T-helper 1 cell (primary cell): Measurements from ENCODE around the gene IL34.

Source experiments
- DNase-seq, 5 donors: peaks; one replicate each; pipeline ENCODE4 v3.0.0-alpha.2; 2012 to 2020

Gene IL34

DNA sequence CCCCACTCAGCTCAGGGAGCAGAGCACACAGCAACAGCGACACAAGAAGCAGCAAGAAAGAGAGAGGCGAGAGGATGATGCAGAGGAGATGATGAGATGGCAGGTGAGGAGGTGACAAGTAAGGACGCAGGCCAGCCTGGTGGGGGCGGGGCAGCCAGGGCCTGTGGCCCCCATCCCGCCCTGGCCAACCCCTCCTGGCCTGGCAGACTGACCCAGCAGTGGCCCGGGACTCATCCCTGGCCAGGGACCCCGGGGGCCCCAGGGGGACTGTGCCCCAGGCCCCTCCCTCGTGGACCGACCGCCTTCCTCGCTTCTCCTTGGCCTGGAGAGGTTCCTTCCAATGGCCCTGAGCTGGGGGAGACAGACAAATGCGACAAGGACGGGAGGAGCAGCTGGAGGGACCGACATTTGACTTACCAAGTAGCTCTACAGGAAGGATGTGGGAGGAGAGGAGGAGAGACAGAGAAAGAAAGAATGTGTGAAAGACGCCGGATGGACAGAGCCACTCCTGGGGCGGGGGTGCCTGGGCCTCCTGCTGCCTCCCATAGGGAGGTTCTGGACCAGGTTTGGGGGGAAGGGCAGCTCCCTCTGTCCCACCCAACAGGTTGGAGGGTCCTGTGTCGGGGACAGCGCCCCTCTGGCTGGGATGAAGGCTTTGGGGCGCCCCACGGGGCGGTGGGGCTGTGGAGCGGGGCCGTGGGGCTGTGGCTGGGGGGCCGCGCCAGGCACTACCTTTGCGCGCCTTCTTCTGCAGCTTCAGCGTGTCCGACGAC lies 32.7 kb downstream of the IL34 start:
- DNase-seq, result no peak

DNA sequence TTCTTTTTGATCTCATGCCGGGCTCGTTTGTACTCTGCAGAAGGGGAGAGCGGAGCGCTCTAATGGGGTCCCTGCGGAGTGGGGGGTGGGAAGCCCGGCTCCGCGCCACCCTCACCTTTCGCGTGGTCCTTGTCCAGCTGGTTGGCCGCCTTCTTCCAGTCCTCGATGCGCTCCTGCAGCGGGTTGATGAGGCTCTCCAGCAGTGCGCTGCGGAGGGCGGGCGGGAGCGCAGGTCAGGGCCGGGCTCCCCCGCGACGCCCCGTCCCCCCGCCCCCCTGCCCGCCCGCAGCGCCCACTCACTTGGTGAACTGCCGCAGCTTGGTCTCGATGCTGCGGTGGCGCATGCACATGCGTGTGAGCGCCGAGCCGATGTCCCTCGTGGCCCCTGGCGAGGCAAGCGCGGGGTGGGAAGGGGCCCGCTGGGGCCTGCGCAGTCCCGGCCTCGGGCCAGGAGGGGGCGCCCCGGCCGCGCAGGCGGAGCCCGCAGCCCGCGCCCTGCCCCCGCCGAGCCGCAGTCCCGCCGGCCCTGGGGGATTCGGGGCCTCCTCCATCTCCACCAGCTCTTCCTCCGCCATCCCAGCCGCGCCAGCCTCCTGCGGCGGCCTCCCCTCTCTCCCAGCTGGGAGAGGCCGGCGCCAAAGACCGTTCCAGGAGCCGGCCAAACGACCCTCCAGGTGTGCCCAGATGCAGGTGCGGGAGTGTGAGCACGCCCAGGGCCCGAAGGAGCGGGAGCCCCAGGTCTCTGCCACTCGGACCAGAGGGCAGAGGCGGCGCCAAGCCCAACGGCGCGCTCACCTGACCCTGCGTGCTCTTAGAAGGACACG lies 33.5 kb downstream of the IL34 start:
- DNase-seq, result no peak

DNA sequence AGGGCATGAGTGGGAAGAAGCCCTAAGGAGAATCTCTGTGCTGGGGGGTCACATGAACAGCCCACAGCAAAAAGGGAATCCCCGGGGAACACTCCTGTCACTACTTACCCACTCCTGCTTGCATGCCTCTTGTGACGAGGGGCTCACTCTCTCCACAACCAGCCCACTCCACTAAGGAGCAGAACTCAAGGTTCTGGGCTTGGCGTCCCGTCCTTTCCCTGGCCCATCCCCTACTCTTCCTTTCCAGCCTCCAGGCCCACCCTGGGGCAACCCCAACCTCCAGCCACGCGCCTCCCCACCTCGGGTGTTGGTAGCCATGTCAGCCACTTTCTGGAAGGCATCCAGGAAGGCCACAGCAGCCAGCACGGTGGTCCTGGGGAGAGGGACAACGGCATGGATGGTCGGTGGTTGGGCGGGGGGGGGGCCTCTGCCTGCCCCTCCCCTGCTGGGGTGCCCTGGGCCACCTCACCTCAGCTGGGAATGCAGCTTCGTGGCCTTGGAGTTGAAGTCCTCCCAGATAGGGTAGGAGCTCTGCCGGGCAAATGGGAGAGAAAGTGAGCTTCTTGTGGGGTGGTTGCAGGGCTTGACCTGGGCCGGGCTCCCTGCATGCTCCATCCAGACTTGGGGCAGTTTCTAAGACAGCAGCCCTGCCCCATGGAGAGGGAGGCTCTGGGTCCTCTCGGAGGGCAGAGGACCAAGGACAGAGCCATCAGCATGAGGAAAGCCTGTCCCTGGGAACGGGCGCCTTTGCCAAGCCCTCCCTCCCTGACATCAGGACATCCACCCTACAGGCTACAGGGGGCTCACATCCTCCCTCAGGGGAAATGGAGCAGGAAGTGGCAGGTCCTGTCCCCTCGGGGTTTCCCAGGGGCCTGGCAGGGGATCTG lies 34.4 kb downstream of the IL34 start:
- DNase-seq, result no peak

DNA sequence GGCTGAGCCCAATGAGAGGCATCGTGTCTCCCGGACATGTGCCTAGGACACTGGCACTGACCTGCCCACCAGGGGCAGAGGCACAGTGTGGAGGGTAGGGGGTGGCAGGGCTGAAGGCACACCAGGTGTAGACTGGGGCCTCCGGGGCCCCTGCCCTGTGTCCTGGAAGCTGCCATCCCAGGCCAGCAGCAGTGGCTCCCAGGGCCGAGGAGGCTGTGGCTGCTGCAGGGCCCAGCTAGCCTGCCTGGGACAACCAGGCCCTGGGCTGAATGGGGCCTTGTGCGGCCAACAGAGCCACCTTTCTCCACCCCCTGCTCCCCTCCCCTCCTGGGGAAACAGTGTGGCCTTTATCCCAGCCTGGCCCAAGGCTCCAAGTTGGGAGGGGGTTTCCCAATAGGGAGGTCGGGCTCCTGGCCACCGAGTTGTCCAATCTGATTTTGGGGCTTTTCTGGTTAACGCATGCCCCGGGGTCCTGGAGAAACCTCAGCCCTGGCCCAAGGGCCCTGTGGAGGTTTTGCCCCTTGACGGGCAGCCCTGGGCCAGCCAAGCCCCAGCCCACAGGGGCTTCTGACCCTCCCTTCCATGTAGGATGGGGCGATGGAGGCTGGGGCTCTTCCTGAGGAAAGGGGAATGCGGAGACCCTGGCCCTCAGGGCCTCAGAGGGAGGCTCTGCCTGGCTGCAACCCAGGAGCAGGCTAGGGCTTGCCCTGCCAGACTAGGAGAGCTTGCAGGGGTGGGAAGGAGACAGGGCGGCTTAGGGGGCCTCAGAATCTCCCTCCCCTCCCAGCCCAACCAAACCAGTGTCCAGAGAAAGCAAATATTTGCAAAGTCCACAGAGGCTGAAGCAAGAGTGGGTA lies 35.3 kb downstream of the IL34 start:
- DNase-seq, result no peak

DNA sequence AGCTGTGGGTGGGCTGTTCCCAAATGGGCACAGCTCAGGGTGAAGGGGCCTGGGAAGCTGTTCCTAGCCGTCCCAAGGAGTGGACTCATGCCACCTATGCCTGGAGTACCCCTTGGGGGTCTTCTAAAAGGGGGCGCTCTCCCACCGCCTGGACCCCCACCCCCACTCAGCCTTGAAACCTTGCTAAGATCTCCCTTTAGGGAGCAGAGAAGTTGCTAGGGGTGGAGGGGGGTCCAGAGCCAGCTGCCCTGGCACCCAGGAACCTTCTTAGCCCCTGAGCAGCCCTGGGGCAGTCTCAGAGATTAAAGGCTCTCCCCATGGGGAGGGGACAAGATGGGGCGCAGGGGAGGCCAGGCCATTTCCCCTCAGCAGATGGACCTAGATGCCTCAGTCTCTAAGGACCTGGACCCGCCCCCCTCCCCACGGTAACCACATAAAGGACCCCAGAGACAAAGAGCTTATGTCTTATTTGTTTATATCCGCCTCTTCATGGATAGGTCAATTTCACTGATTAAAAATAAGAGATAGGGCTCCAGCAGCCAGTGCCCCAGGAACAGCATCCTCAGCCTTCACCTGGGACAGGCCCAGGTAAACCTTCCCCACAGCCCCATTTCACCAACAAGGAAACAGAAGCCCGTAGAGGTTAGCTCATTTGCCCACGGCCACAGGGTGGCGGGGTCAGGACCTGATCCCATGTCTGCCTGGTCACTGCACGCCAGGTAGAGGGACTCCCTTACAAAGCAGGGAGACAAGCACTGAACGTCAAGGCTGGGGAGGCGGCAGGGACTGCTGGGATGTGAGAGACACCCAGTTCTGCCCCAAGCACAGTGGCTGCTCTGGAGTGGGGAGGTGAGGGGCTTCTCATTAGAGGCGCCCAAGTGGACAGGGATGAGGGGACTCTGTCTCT lies 36.1 kb downstream of the IL34 start:
- no peak for DNase-seq

DNA sequence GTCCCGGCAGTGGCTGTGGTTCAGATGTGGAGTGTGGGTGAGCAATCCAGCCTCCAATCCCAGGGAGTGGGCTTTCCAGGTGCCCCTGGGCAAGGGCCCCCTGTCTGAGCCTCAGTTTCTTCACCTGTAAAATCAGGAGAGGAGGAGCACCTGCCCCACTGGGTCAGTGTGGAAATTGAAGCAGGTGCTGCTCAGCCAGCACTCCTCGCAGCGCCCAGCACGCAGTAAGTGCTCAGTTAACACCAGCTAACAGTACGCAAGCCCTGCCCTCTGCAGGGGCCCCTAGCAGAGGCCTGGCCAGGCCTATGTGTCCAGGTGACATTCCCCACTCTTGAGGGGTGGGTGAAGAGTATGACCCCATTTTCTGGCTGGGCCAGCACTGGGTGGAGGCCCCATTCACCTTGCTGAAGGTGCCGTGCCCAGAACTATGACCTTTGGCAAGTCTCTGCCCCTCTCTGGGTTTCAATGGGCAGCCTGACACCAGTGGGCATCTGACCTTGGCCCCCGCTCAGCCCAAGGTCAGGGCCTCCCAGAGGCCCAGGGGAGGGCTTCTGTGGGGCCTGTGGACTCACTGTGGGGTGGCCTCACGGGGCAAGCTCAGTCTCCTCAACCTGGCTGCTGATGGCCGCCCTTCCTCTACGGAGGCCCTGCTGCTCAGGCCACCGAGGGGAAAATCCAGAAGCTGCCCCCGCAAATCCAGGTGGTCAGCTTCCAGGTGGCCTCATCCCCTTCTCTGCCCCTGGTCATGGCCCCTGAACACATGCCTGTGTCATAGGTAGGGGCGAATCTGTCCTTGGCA lies 37.0 kb downstream of the IL34 start:
- DNase-seq, result no peak

DNA sequence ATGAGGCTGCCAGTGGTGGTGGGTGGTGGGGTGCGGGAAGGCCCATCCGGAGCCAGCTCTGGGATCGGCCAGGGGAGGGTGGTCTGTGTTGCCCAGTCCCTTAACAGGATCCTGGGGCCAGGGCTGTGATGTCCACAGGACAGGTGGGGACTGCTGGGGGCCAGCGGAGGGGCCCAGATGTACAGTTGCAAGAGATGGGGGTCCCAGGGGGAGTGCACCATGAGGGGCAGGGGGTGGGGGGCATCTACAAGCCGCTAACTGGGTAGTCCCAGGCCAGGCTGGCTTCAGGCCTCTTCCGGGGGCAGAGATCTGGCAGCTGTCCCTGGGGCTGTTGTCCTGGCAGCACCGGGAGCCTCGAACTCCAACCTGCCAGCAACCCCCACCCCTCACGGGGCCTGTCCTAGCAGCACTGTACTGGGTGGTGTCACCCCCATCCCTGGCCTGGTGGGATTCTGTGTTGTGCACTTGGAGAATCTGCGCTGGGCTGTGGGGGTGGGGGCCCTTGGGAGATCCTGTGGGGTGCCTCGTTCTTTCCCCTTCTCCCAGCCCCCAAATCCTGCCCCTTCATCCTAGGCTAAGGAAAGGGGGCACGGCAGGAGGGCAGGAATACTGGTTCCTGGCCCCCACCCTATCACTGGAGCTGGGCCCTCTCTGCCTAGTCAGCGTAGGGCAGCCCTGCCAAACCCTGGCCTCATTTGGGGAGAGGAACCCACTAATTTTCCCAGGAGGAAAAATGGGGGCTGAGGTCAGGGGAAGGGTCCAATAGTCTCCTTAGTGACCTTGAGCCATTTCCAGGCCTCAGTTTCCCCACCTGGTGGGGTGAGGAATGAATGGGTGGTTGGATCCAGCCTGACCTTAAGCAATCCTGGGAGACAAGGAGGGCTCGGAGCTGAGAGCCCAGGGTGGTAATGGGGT lies 38.0 kb downstream of the IL34 start:
- no peak for DNase-seq

DNA sequence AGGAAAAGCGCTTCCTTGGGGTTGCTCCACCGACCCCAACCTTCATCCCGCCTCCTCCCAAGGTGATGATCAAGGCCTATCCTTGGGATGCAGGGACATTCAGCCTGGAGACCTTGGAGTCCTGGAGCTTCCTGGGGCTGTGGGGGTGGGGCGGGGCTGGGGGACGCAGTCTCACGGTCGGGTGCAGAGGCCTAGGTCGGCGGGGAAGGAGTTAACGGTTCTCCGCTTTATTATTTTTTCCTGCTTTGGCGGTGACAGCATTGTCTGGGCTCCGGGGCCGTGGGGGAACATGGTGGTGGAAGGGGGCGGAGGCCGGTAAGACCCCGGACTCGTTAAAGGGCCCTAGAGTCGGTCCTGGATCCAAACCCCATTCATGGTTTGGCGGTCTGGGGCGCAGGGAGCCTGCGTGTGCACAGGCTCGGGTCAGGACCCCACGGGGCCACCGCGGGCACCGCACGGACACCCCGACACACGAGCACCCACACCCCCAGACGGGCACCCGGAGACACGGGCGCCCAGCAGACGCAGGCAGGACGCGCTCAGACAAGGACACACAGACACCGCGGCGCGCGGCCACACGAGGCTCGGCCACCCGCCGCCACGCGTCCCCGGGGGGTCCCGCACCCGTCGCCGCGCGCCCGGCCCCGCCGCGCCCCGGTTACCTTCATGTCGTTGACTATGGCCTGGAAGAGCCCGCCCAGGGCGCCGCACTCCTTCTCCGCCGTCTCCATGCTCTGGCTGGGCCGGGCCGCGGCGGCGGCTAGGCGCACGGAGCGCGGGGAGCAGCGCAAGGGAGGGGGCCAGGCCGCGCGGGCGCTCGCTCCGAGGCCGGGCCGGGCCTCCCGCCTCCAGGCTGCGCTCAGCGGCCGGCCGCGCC lies 38.9 kb downstream of the IL34 start:
- DNase-seq, result no peak

DNA sequence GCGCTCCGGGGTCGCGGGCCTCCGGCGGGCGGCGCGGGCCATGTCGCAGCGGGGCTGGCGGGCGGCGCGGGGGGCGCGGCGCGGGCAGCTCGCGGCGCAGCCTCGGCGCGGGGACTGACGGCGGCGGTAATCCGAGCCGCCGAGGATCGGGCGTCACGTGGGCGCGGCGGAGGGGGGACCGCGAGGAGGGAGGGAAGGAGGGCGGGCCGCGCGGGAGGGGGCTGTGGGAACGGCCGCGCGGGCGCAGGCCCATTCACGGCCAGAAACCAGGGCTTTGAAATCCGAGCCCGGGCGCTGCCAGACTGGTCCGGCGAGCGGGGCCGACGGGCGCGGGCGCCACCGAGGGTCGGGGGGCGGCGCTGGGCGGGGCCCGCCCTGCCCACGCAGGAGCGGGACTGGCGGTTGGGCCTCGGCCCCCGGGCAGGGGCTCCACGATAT lies 39.6 kb downstream of the IL34 start, which contains the start of gene MTSS2:
TSS of gene MTSS2 (minus strand) at position 116 of the 438 bp plus-strand sequence. CDS start 262 bp downstream, outside the sequence.
- DNase-seq, result no peak

DNA sequence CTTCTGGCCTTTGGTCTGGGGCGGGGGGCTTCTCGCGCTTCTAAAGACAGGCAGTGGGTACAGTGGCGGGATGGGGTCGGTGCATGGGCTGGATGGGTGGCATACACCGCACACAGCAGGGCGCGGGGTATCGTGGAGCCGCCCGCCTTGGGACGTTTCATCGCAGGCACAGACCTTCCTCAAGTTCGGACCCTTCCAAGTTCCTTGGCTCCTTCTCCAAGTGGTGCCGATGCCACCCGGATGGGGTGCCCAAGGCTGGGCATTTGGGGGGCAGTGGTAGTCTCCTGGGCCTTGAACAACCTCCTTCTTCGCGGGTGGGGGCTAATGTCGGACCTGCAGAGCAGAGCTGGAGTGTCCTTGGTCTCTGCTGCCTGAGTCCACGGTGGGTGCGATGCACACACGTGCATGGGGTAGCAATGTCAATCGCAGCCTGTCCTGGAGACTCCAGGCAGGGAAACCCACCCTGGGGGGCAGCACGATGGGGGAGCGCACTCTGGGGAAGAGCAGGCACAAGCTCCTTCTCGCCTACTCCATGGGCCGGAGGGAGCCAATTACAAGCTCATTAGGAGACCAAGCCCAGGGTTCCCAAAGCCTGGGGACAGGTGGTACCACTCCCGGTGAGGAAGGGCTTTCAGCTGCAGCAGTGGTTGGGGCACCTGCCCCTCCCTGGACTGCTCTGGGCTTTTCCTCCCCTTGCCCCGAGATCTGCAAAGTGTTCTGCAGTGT lies 40.2 kb downstream of the IL34 start:
- no peak for DNase-seq

DNA sequence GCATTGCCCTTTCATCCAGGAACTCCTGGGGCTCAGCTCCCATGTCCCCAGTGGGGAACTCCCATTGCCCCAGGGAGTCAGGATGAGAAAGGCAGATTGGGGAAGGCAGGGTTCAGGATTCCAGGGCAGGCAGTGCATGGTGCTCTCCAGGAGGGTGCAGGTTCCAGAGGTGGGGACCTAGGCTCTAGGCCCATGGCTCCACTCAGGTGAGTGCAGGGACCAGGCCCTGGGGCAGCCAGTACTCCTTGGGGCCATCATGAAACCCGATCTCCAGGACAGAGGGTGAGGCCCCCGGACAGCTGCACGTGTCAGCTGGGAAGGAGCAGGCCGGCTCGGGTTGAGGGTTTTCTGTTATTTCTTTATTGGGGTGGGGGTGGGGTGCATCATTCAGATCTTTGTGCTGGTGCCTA lies 40.7 kb downstream of the IL34 start:
- no peak for DNase-seq

DNA sequence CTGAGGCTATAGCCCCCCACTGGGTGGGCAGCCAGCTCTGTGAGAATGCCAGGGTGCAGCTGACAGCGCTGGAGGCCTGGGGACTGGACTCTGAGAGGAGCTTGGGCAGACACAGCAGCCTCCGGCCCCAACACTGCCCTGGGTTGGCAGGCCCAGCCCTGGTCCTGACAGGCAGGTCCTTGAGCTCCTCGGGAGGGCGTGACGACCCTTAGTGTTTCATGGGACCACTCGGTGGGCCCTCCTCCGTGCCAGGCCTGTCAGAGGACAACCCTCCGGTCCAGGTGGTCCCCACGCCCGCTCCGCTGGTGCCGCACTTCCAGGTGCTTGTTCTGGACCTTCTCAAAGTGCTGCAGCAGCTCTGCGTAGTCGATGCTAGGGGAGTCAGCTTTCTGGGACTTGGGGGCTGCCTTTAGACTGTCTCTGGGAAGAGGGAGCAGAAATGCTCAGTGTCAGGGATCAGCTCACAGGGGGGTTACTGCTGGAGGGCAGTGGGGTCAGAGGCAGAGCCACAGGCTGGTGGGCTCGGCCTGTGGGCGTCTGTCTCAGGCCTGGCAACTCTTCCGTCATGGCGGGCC lies 41.4 kb downstream of the IL34 start:
- no peak for DNase-seq

DNA sequence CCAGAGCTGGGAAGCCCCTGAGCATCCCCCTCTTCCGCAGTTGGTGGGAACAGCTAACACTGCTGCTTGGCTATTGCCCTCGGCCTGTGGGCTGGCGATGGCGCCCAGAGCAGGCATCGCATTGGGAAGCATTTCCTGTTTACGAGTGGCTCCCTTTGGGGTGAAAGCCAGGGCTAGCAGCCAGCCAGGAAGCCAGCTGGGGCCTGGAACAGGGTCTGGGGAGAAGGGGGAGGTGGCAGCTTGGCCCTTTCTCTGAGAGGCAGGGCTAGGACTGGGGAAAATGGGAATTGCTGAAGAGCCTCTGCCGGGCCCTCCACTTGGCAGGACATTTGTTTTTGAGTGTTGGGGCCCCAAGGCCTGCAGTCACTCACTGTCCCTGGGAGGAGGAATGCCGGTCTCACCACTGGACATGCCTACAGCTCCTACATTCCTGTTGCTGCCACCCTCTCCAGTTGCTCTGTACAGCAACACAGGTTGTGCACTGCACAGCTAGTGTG lies 41.9 kb downstream of the IL34 start:
- no peak for DNase-seq

DNA sequence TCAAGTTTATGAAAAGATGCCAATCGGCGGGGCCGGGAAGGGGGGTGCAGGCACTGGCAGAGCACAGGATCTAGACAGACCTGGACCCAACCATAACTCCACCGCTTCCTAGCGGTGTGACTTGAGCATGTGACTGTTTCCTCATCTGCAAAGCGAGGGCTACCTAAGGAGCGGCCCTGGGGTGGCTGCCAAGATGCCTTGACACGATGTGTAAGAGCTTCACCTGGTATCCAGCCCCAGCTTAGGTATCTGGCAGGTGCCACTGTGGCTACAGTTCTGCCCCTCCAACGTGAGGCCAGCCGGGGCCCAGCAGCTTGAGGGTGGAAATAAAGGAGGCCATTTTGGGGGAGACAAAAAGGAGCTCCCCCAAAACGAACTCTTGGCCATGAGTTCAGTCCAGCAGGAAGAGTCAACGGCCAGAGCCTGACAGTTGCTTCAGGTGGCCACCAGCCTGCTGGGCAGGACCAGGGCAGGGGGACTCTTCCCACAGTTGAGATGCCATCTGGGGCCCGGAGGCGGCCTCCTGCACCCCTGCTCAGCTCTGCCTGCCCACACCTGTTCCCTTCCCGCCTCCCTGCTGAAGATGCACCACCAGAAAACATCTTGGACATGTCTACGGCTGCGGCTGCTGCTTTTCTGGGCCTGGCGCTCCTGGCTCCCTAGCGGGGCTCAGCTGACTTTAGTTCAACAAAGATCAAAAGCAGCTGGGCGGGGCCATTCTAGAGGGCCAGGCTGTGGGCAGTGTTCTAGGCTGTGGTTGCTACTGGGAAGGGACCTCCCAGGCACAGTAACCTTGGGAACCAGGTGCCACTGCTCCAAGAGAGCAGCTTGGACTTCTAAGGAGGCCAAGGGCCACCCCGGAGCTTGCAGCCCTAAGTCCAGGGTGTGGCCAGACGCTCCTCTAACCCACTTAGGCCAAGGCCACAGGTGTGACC lies 42.9 kb downstream of the IL34 start:
- no peak for DNase-seq
